ENCODE measurements around the gene LGR5.

The LGR5 gene

DNA sequence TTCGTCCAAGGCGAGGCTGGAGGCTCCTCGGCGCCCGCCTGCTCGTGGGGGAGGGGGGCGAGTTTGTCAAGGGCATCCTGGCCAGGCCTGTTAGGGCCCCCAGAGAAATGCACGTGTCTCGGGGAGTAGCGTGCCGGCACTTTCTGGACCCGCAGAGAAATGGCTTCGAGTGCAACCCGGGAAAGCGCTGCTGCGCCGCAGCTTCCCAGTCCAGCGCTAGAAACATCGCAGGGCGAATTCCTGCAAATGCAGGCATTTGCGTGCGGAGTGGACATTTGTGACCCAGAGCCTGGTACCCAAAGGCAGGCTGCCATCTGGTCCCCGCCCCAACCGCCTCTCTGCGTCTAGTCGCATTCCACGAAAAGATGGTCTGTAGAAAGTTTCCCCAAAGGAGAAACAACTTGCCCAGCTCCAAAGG lies 756 bp downstream of the LGR5 start:
- DNase-seq, result no peak

DNA sequence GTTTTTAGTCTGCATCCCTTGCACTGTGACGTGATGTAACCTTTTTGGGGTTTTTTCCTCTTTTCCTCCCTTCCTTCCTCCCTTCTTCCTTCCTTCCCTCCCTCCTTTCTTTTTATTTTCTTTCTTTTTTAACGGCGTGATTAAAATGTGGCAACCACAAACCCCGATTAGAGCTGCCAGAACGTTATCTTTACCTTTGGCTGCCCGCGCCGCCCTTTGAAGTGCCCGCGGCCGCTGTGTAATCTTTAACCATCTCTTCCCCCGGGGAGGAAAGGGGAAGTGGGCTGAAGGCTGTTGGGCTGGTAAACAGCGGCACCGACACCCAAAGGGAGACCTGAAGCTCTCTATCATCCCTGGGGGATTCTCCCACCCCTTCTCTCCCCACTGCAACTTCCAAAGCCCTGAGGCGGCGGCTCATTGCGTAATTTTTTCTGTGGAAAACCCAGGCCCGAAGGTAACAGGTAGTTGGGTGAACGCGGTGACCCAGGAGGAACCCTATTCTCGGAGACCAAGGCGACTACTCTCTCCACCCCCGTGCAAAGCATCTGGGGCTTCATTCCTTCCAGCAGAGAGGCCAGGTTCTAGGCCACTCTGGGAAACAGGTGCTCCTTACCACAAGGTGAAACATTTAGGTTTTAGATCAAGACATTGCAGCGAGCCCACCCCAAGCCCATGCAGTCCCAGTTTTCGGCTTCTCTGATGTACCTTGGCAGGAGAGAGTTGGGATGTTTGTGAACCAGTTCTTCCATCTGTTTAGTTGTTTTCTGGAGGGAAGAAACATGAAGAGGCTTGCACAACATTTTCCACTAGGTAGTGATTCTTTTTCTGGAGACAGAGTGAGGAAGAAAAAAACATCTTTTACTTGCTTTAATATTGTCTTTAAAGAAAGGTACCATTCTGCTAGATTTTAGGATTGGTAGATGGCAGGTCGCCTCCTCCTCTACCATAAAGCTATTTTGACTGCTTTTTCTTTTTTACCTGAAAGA lies 1.5 kb downstream of the LGR5 start:
- DNase-seq, result no peak

DNA sequence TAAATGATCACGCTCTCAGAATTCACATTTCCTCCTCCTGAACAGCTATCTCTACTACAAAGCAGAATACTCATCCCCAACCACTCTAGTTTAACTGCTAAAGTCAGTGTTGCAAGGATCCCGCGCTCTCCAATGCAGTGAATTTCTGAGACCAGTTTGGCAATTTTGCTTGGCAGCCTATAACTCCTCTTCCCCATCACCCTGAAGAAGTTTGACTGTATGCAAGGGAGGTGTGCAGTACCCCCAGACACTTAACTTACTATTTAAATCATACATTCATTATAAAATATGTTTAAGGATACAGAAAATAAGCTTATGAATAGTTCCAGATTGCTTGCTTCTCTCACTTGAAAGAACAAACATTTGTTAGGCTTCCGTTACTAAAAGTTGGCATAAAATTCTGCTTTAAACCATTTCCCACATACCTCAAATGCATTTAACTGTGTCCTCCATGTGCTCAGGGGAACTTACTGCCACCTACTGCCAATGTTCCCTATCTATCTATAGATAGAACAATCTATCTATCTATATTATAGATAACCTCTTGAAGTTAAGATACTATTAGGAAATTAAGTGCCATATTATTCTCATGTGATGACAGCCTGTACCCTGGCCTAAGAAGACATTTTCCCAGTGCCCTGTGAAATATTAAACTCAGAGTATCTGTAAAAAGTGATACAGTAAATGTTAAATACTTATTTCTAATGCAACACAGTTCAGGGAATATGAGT lies 2.4 kb downstream of the LGR5 start:
- DNase-seq, result no peak

DNA sequence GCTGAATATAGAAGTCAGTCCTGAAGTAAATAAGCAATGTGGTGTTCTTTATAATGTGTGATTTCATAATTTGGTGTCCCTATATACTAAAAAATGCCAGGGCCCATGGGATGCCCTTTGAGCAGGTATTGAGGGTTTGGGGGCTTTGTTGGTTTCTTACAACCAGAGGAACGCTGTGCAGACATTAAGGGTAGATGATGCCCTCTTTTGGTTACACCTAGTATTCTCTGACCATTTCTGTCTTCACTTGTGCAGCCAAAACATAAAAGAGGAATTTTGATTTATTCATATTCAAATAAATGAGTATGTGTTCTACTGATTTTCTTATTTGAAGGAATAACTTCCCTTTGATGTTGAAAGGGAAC lies 3.0 kb downstream of the LGR5 start:
- DNase-seq, result no peak

DNA sequence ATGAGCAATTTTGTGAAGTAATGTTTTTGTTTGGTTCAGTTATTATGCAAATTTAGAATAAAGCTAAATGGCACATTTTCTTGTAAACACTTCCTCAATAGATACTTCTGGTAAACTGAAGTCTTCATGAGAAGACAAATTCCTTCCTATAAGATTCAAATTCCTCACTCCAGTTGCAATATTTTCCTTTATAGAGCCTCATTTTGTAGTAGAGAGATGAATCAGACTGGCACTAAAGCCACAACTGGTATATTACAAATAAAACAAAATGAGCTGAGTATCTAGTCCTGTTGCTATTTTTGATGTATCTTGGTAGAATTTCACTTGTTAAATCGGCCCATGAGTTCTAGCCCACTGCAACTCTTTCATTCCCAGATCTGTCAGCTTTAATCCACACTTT lies 5.5 kb downstream of the LGR5 start:
- DNase-seq, result no peak

DNA sequence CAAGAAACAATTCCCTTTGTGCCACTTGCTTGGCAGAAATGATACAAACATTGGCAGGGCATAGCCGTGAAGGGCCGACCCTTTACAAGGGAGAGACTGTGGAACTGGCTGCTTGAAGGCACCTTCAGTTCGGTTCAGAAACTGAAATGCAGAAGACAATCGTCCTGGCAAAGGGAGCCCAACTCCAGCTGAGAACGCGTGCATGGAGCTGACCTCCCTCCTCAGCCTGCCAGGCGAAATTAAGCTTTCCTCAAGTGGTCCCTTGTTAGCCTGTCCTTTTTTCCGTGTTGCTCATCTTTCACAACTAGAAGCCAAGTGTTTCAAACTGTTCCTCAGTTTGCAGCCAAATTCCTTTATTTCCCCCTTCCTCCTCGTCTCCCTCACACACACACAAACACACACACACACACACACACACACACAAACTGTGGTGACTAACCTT lies 8.1 kb downstream of the LGR5 start:
- DNase-seq, result no peak

DNA sequence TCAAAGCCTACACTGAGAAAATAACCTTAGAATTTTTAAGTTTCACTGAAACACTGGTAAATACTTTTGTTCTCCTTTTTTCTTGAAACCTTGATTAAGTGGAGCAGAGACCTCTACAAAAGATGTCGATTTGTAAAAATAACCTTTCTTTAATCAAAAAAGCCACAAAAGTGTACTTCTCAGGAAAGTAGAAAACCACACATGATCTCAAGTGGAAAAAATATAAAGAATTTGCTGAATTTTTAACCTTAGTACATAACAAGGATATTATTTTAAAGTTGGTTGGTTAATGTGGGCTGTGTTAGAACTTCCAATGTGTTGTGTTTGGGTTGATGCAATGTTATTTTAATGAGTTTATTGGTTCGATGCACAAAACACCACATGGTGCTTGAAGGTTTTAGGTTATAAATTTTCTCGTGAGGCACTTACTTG lies 8.6 kb downstream of the LGR5 start:
- no peak for DNase-seq

DNA sequence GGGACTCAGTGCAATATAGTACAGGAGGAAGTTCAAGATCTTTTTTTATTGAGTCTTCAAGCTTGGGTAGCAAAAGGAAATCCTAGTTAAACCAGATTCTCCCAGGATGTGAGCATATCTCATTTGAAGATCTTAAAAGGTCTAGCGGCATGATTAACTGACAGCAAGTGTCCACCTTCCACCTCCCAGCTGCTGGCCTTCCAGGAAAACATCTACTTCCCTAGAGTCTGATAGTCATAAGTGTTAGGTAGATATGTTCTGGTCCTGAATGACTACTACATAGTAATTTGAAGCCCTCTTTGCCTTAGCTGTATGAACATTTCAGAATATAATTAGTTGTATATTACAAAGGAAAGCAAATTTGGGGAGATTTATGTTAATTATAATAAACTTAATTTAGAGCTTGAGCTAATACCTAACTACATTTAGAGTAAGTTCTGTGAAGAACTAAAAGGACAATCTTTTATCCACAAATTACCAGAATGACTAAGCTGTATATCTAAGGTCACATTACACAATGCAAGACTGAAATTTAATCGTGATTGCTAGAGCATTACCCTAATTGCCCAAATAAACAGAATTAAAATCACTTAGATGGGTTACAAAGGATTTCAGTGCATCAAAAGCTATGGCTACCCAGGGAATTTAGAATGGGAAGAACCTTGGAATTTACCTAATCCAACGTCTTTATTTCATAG lies 9.9 kb downstream of the LGR5 start:
- no peak for DNase-seq

DNA sequence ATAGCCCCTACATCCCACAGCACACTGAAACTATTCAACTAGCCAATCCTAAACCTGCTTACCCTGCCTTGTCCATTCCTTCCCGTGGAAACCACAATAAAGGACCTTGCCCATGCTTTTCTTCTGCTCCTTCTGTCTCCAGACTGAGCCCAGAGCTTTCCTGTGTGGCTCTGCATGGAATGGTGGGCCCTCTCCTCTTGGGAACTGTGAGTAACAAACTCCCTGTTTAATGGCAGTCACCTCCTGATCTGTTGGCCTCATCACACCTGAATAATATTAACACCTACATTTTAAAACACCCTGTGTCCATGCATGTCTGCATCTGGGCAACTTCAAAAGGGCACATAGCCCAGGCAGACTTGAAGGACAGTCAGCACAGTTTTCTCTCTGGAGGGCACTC lies 12.4 kb downstream of the LGR5 start:
- no peak for DNase-seq

DNA sequence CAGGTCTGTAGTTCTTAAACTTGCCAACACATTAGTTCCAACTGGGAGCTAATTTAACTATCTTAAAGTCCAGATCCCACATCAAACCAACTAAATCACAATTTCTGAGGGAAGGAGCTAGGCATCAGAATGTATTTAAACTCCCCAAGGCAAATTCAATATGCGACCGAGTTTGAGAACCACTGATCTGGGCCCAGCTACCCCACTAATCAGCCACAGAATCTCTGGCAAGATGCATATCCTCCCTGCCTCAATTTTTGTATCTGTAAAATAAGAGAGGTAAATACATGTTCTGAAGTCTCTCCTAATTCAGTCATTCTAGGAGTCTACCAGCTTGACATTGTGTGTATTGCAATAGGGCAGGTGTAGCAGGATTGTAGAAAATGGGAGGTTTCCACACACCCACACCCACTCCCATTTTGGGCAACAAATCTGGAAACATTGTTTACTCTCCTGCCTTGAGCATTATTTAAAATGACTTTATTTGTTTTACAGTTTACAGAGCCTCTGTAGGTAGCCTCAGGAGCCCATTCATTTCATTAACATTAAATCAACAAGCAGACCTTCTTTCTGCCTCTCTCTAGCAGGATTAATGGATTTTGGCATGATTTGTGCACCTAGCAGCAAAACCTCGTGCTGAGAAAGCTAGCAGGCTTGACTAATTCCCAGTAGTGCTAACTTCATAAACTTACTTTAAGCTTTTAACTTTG lies 15.6 kb downstream of the LGR5 start:
- no peak for DNase-seq

DNA sequence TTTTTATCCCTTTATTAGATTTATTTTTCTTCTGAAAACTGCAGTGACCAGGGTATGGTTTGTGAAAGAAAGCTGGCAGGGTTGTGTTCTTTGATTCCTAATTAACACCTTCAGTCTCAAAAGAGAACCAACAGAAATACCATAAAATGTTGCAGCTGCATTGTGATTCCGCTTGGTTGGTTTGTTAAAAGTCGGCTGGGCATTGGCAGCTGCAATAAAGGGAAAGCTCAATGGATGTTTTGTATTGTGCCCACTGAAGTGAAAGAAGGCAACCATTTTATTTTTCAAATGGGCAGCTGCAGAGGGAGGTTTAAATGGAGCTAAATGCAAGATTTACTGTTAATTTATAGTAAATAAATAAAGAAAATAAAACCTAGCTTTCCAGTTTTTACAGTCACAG lies 16.7 kb downstream of the LGR5 start:
- DNase-seq, result no peak

DNA sequence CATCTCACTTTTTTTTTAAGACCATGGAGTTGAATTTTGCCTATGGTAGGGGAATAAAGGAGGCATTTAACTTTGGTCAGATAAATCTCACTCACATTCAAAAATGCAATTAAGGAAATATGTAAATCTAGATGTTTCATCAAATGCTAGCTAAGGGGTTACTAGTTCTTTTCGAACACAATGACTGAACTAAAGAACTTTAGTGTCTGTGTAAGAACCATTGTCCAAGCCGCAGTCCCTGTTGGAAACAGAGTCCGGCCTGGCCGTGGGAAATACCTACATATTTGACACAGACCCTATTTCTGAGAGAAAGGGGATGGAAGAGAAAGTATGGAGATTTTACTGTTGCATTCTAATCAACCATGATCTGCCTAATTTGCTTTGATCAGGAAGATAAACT lies 17.4 kb downstream of the LGR5 start:
- DNase-seq, result no peak

DNA sequence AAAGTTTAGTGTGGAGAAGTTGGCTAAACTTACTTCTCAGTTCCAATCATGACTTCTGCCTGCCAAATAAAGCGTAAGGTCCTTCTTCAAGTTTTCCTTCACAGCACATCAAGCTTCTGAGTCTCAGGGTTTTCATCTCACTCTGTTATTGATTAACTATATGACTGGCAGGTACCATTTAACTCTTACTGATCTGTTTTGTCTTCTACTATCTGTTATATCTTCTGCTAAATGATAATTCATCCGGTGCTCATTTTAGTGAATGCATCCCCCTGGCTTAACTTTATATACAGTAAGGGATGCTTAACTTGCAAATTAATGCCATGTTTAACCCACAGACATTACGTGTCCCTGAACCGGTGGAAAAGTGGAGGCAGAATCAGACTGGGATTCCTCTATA lies 20.7 kb downstream of the LGR5 start:
- DNase-seq, result no peak

DNA sequence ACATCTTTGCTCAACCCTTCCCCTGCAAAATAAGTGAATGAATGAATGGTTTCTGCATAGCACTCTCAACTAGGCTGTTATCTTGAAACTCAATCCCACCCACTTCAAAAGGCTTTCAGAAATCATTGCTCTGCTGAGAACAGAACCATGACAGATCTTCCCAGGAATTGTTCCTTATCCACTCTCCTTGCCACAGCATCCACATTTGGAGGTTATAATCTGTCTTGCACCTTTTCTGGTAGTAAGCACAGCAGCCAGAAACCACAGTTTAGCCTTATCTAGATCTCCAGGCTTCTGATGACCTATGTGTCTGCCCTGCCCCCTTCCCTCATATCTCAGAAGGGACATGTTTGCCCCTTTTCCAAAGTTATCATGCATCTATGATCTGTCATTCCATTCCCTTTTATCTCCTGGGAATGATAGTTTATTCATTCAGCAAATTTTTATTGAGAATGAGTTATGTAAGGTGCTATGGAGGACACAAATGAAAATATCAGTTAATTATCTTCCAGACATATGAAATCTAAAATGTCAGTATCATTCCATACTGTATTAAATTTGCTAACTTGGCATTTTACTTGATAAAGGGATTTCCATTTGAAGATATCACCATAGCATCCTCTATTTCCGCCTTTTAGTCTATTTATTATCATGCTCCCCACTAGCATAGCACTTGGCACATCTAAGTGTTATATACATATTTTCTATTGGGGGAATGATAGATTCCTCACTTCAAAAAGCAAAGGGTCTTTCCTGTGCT lies 21.4 kb downstream of the LGR5 start:
- no peak for DNase-seq

DNA sequence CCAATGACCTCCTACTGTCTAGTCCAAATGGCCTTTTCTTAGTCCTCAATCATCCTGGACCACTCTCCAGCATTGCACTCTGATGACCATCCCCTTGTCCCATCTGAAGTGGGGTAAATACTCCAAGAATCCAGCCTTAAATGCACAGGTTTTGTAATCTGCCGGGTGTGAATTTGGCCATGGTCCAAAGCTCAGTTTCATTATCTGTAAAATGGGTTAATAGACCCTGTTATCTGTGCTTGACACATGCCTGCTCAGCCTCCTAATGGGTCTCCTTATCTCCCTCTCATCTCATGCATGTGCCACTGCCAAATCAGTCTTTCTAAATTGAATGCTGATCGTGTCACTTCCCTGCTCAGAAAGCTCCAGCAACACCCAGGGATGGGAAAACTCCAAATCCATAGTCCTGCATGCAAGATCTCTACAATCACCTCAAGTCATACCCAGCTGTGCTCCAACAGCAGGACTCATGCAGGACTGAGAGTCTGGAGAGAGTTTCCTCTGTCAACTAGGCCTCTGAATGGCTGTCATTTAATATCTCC lies 22.3 kb downstream of the LGR5 start:
- DNase-seq, result no peak

DNA sequence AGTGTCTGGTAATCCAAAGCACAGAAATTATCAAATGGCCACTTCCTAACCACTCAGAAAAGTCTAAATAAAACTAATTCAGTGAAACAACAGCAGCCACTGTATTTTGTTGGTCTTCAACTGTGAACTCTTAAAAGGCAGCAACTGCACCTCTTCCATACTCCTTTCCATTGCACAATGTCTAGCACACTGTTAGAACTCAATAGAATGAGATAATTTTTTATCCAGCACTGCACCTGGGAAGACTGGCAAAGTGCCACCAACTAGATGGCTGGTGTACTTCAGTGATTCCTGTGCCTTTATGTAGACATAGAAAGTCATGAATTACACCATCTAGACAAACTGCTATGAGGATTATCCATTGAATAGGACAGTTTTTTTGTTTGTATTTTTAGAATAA lies 26.2 kb downstream of the LGR5 start:
- DNase-seq, result no peak

DNA sequence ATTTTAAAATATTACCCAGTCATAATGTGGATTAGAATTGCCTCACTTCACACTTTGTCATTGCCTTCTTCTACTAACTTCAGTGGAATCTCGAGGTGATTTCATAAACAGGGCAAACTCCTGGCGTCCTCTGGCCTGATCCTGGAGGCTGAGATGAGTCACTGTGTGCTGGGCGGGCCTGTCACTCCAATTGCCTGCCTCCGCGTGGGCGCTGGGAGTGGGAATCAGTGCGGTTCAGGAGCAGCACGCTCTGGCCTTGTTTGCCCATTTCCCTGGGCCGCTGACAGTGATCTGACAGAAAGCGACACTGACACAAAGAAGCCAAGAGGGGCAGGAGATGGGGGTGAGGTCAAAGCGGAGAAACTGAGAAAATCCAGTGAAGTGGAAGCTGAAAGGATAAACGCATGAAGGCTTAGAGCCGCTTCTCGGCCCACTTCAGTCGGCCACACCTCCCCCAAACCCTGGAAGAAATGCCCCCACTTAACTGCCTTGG lies 29.7 kb downstream of the LGR5 start:
- no peak for DNase-seq

DNA sequence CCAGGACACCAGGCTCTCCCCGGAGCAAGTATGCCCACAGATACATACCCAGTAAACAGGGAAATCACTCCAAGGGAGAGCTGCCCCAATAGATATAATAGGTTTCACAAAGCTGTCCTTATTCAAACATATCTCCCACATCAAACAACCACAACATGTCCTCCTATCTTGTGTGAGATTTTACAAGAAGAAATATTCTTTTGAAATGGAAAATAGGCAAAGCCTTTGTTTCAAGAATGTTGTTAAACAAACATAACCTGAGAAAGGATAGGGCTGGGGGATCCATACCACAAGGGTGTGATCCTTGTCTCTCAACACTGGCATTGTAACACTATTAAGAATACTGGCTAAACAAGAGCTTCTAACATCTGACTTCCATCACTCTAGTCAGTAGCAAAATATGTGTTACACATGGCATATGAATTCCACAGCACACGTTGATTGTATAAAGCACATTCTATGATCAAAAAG lies 32.9 kb downstream of the LGR5 start:
- no peak for DNase-seq

DNA sequence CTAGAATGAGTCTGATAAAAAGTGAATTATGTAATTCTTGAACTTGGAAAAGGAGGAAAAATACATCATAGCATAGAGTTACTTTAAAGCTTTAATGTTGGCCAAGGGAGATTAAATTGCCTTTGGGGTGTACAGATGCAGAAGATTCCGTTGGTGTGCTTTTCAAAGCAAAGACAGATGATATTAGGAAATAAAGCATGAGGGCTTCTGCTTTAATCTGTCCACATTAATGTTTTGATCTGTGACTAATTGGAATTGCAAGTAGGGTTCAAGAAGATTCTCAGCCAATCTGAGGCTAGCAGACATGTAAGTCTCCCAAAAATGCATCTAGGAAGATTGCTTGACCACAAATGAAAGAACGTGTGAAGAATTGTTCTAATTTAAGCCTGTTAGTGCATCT lies 35.2 kb downstream of the LGR5 start:
- no peak for DNase-seq

DNA sequence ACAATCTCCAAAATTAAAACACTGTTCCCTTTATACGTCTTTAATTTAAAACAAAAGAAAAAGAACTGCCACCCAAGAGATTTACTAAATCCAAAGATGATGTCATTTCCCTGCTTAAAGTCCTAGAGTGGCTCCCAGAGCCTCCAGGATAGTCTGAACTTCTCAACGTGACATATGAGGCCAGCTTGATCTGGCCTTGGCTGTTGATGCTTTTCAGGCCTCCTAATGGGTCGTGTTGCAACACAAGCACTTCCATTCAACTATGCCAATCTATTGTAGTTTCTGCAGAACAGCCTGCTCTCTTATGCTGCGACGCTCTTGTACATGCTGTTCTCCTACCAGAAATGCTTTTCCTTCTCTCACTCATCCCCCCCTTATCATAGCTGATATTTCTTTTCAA lies 35.7 kb downstream of the LGR5 start:
- DNase-seq, result no peak

DNA sequence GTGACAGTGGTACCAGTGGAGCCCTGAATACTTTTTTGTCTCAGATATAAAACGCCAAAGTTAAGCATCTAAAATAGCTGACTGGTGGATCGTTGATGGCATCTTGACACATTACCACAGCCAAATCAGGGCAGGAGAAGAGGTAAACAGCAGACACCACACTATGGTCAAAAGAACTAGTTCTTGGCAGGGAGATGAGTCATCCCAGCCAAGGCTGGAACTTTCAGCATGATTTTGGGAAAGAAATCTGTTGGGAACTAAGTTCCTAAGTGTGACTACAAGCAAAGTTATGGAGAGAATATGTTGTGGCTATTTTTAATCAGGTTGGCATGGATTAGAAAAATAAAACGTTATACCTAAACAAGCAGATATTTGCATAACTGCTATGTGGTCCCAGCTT lies 36.9 kb downstream of the LGR5 start:
- no peak for DNase-seq

DNA sequence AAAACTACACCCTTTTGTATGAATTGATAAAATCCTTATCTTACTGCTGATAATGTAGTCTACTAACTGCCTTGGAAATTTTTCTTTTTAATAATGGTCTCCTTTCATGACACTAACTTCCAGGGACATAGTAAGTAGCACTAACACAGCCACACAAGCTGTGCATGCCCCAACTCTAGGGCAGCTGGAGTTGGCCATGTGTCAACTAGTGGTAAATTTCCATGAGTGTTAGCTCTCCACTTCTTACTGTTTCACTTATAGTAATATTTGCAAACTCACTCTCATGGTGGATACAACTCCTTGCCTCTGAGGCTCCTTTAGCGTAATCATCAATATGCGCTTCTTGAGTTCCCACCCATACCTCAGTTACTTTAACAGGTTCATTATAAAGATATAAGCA lies 38.0 kb downstream of the LGR5 start:
- no peak for DNase-seq
